ENCODE measurements around the gene SLC2A3. TPM values are rescaled to one million over a fixed set of nuclear protein-coding genes. Genes with fewer than 3 reads are reported as not detected.
"Not testable (repeated sequence)": the region's sequence is repeated elsewhere in the genome, so short reads cannot be mapped to it uniquely, and the experiment has no call there.

SLC2A3 gene
- total RNA-seq, 4 donors from 2014 or later, result 3.8 to 9.9 (median 4.4) TPM

- TF ChIP-seq CTCF (IDR thresholded peaks at IDR 0.05), result no peak
- TF ChIP-seq POLR2A (IDR thresholded peaks at IDR 0.05), result no peak
- Histone ChIP-seq H3K4me3 (no peak overlapping the region), H3K27ac (no peak overlapping the region), H3K36me3 (peaks cover 0 to 36% (median 0%) of the 10 kb centered on the region in 3 donors), H3K9me3 (no peaks in the 10 kb centered on the region), H3K27me3 (peaks cover 0 to 6% (median 0%) of the 10 kb centered on the region in 4 donors), H3K4me1 (no peaks in the 10 kb centered on the region)
- intact Hi-C loops (cut with DNase I), result no loop called here
- WGBS, 2 donors, result 92 to 93% methylated on average over 18 to 19 of the region's 19 CpGs
- DNase-seq, result no peak
Measured at GRCh38 chr12:7917392-7918267, 18.4 kb downstream of the SLC2A3 start.

GRCh38 chr12:7916936-7917335 lies 19.1 kb downstream of the SLC2A3 start:
- 80% methylated on average over 1 of the region's 1 CpG; no CpG with 5 or more reads in 1 of the 2 donors for WGBS, 2 donors
- TF ChIP-seq POLR2A (IDR thresholded peaks at IDR 0.05) (no peak), CTCF (IDR thresholded peaks at IDR 0.05) (no peak)
- H3K4me1 ChIP-seq, result no peaks in the 10 kb centered on the region
- peaks cover 0 to 6% (median 0%) of the 10 kb centered on the region in 4 donors for H3K27me3 ChIP-seq
- H3K27ac ChIP-seq, result no peak overlapping the region
- no peaks in the 10 kb centered on the region for H3K9me3 ChIP-seq
- DNase-seq, result no peak
- intact Hi-C loops (cut with DNase I), result no loop called here
- no peak overlapping the region for H3K4me3 ChIP-seq
- peaks cover 0 to 29% (median 0%) of the 10 kb centered on the region in 3 donors for H3K36me3 ChIP-seq

- no peak overlapping the region for H3K4me3 ChIP-seq
- no peak for DNase-seq
- H3K27me3 ChIP-seq, result peaks cover 0 to 6% (median 0%) of the 10 kb centered on the region in 4 donors
- no peaks in the 10 kb centered on the region for H3K4me1 ChIP-seq
- TF ChIP-seq CTCF (IDR thresholded peaks at IDR 0.05) (no peak), POLR2A (IDR thresholded peaks at IDR 0.05) (no peak)
- H3K36me3 ChIP-seq, result peaks cover 0 to 18% (median 0%) of the 10 kb centered on the region in 3 donors
- intact Hi-C loops (cut with DNase I), result no loop called here
- H3K27ac ChIP-seq, result no peak overlapping the region
- H3K9me3 ChIP-seq, result no peaks in the 10 kb centered on the region
- WGBS, 2 donors, result 41 to 67% methylated on average over 7 to 15 of the region's 38 CpGs
Measured at GRCh38 chr12:7915661-7916403, 20.2 kb downstream of the SLC2A3 start.

- H3K27ac ChIP-seq; H3K4me1 ChIP-seq; H3K4me3 ChIP-seq; H3K27me3 ChIP-seq; DNase-seq; H3K9me3 ChIP-seq; H3K36me3 ChIP-seq; intact Hi-C loops (cut with DNase I): not testable (repeated sequence)
- whole genome bisulfite sequencing, 2 donors, result 52 to 71% methylated on average over 7 of the region's 7 CpGs
Measured at GRCh38 chr12:7910106-7910505, 25.9 kb downstream of the SLC2A3 start.

- no peak for DNase-seq
Measured at GRCh38 chr12:7907009-7907408, 29.0 kb downstream of the SLC2A3 start.

GRCh38 chr12:7906303-7906702 lies 29.7 kb downstream of the SLC2A3 start:
- H3K36me3 ChIP-seq; H3K9me3 ChIP-seq; H3K27ac ChIP-seq; intact Hi-C loops (cut with DNase I); H3K4me3 ChIP-seq; DNase-seq; H3K27me3 ChIP-seq: not testable (repeated sequence)
- WGBS, 2 donors, result 87 to 92% methylated on average over 4 of the region's 4 CpGs
- H3K4me1 ChIP-seq, result peaks cover 0 to 15% (median 7%) of the 10 kb centered on the region in 3 donors

More at GRCh38 chr12:7907009-7907408, 29.0 kb downstream of the SLC2A3 start:
- Histone ChIP-seq H3K9me3 (no peaks in the 10 kb centered on the region), H3K27ac (no peak overlapping the region), H3K36me3 (no peaks in the 10 kb centered on the region), H3K4me3 (no peak overlapping the region), H3K4me1 (peaks cover 0 to 15% (median 7%) of the 10 kb centered on the region in 3 donors), H3K27me3 (no peaks in the 10 kb centered on the region)
- WGBS, 2 donors, result 26 to 50% methylated on average over 3 of the region's 3 CpGs
- TF ChIP-seq POLR2A (IDR thresholded peaks at IDR 0.05) (no peak), CTCF (IDR thresholded peaks at IDR 0.05) (peak in 1 of 6 experiments; percentile 9)
- intact Hi-C loops (cut with DNase I), result no loop called here

- WGBS, 2 donors, result 36 to 54% methylated on average over 3 to 5 of the region's 5 CpGs
- intact Hi-C loops (cut with DNase I); H3K27ac ChIP-seq; H3K4me3 ChIP-seq; H3K36me3 ChIP-seq; H3K9me3 ChIP-seq; DNase-seq; H3K27me3 ChIP-seq: not testable (repeated sequence)
- peaks cover 0 to 15% (median 7%) of the 10 kb centered on the region in 3 donors for H3K4me1 ChIP-seq
Measured at GRCh38 chr12:7905600-7906125, 30.3 kb downstream of the SLC2A3 start.

Measured in esophagus squamous epithelium (tissue), 5 donors.